Fibroblast of lung (primary cell): ENCODE measurements around the gene MESD. TPM values are rescaled to one million over a fixed set of nuclear protein-coding genes. Genes with fewer than 3 reads are reported as not detected.

Experiments used
- DNase-seq, 2 donors: peaks; one replicate each; pipeline versions ENCODE4 v3.0.0 to v3.0.0-alpha.2; 2010; ENCODE audit warnings: low read depth in 2 of 2
- H2AFZ ChIP-seq: 2 replicates; pipeline ENCODE4 v1.5.1; 2012; ENCODE audit warnings: low read length, control low read depth, inconsistent platforms
- H3K27ac ChIP-seq: 2 replicates; pipeline ENCODE4 v1.5.1; 2011; ENCODE audit warnings: low read length, control low read depth; ENCODE audit not compliant: insufficient read depth
- H3K27me3 ChIP-seq: 2 replicates; pipeline ENCODE4 v1.5.1; 2011; ENCODE audit warnings: mild to moderate bottlenecking, low read length; ENCODE audit not compliant: control insufficient read depth, insufficient read depth
- H3K36me3 ChIP-seq: 2 replicates; pipeline ENCODE4 v1.5.1; 2011; ENCODE audit warnings: low read length; ENCODE audit not compliant: control insufficient read depth, insufficient read depth
- H3K4me1 ChIP-seq: 2 replicates; pipeline ENCODE4 v1.5.1; 2011; ENCODE audit warnings: low read length; ENCODE audit not compliant: control insufficient read depth, insufficient read depth; ENCODE audit errors: extremely low read depth
- H3K4me2 ChIP-seq: 2 replicates; pipeline ENCODE4 v1.5.1; 2011; ENCODE audit warnings: low read length, control low read depth; ENCODE audit not compliant: insufficient read depth; ENCODE audit errors: extremely low read depth
- H3K4me3 ChIP-seq, 4 experiments: fragments of 200-600 bp in 1 of 4; sonication (generic) in 1 of 4; replicated peaks in 1 of 4; 2 replicates each; pipeline ENCODE4 v1.5.1; 2011 to 2016; ENCODE audit warnings: low read length in 4 of 4, low read depth in 3 of 4, mild to moderate bottlenecking in 3 of 4, control low read depth in 2 of 4, inconsistent platforms in 1 of 4, mixed read lengths in 1 of 4; ENCODE audit not compliant: insufficient read depth in 1 of 4; ENCODE audit errors: control extremely low read depth in 1 of 4
- H3K79me2 ChIP-seq: 2 replicates; pipeline ENCODE4 v1.5.1; 2012; ENCODE audit warnings: mild to moderate bottlenecking, low read length, inconsistent platforms; ENCODE audit not compliant: control insufficient read depth, insufficient read depth
- H3K9ac ChIP-seq: 2 replicates; pipeline ENCODE4 v1.5.1; 2011; ENCODE audit warnings: mild to moderate bottlenecking, low read length, control low read depth; ENCODE audit not compliant: insufficient read depth
- H3K9me3 ChIP-seq: 2 replicates; pipeline ENCODE4 v1.5.1; 2012; ENCODE audit warnings: low read depth, low read length; ENCODE audit not compliant: control insufficient read depth, insufficient read depth
- H4K20me1 ChIP-seq: 2 replicates; pipeline ENCODE4 v1.5.1; 2011; ENCODE audit warnings: low read length; ENCODE audit not compliant: control insufficient read depth, insufficient read depth; ENCODE audit errors: extremely low read depth
- EZH2 ChIP-seq: IDR thresholded peaks from 2 replicates; pipeline ENCODE4 v1.5.1; 2012; ENCODE audit warnings: low read length, control low read depth, mild to moderate bottlenecking; ENCODE audit errors: missing control alignments
- polyA plus RNA-seq, 2 donors: library from polyadenylated mRNA; depleted of rRNA in 1 of 2; stranded (reverse) in 1 of 2; unstranded in 1 of 2; fragments of >200 nt; gene quantifications; 2 replicates each; pipeline ENCODE4 v1.2.1, GENCODE V29; 2011 to 2012; ENCODE audit warnings: missing spikeins in 1 of 2
- total RNA-seq: library from RNA; depleted of rRNA; stranded (reverse); fragments of >200 nt; gene quantifications from 2 replicates; pipeline ENCODE4 v1.2.1, GENCODE V29; 2014
- TF ChIP-seq, protein P1 (sequence below), 2 donors: IDR thresholded peaks in 1 of 2; conservative IDR thresholded peaks in 1 of 2; 1 replicate in 1 of 2; 2 replicates in 1 of 2; pipeline ENCODE4 v1.5.1; 2011 to 2012; ENCODE audit warnings: low read length in 2 of 2, control low read depth in 1 of 2, inconsistent platforms in 1 of 2, low read depth in 1 of 2, mild to moderate bottlenecking in 1 of 2

The MESD gene
- total and polyA plus RNA-seq, 2 donors (not counting 1 experiment from before 2014, with no cell fraction given), result 21.3 to 26.0 TPM

DNA sequence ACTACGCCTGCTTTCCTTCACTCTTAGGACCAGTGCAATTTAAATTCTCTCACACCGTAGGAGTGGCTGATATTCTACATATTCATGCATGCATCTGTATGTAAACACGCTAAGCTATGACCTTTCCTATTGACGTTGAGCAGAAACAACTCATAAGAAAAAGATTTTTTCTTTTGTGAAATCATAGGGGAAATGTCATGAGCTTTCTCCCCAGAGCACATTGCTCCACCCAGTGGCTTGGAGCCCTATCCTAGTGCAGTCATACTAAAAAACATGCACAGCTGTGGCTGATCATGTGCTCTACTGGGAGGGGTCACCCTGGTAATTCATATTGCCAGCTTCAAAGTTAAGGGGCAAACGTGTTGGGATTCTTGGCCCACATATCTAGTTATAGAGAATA lies 1.8 kb upstream of the MESD start:
- Histone ChIP-seq H3K4me1 (peaks cover 9% of the 10 kb centered on the region), H2AFZ (no peak overlapping the region), H3K79me2 (peaks cover 29% of the 10 kb centered on the region), H3K9ac (no peak overlapping the region), H3K36me3 (no peaks in the 10 kb centered on the region), H3K27ac (peak overlapping the region; percentile 91), H4K20me1 (no peaks in the 10 kb centered on the region), H3K27me3 (no peaks in the 10 kb centered on the region), H3K4me2 (no peak overlapping the region), H3K4me3 (no peak overlapping the region), H3K9me3 (no peaks in the 10 kb centered on the region)
- no peak for TF ChIP-seq EZH2
- TF ChIP-seq, protein P1, sequence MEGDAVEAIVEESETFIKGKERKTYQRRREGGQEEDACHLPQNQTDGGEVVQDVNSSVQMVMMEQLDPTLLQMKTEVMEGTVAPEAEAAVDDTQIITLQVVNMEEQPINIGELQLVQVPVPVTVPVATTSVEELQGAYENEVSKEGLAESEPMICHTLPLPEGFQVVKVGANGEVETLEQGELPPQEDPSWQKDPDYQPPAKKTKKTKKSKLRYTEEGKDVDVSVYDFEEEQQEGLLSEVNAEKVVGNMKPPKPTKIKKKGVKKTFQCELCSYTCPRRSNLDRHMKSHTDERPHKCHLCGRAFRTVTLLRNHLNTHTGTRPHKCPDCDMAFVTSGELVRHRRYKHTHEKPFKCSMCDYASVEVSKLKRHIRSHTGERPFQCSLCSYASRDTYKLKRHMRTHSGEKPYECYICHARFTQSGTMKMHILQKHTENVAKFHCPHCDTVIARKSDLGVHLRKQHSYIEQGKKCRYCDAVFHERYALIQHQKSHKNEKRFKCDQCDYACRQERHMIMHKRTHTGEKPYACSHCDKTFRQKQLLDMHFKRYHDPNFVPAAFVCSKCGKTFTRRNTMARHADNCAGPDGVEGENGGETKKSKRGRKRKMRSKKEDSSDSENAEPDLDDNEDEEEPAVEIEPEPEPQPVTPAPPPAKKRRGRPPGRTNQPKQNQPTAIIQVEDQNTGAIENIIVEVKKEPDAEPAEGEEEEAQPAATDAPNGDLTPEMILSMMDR (conservative IDR thresholded peaks at IDR 0.05 in 1 of 2, IDR thresholded peaks at IDR 0.05 in 1 of 2; ENCODE audit: low read depth in 1 of 2, low read length in 2 of 2), result peak in 1 of 2 donors; percentile 17
- peak; percentile 24 to 92 for DNase-seq

DNA sequence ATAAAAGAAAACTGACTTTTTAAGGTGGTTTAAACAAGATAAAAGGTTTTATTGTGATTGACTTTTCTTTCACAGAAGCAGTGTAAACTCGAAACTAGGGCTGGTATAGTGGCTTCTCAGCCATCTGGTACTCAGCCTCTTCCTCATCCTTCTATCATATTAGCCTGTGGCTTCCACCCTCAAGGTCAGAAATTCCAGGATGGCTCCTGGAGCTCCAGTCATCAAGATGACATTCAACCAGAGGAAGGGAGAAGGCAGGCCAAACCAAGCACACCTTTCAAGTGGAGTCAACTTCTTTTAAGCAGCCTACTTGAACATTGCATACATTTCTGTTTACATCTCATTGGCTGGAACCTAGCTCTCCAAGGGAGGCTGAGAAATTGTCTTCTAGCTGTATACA lies 1.3 kb upstream of the MESD start:
- DNase-seq, result no peak
- Histone ChIP-seq H3K9ac (no peak overlapping the region), H3K4me3 (no peak overlapping the region), H3K36me3 (no peaks in the 10 kb centered on the region), H3K27ac (peak overlapping the region; percentile 91), H2AFZ (no peak overlapping the region), H3K79me2 (peaks cover 33% of the 10 kb centered on the region), H3K27me3 (no peaks in the 10 kb centered on the region), H4K20me1 (no peaks in the 10 kb centered on the region), H3K4me1 (peaks cover 9% of the 10 kb centered on the region), H3K4me2 (no peak overlapping the region), H3K9me3 (no peaks in the 10 kb centered on the region)
- TF ChIP-seq EZH2, result no peak

DNA sequence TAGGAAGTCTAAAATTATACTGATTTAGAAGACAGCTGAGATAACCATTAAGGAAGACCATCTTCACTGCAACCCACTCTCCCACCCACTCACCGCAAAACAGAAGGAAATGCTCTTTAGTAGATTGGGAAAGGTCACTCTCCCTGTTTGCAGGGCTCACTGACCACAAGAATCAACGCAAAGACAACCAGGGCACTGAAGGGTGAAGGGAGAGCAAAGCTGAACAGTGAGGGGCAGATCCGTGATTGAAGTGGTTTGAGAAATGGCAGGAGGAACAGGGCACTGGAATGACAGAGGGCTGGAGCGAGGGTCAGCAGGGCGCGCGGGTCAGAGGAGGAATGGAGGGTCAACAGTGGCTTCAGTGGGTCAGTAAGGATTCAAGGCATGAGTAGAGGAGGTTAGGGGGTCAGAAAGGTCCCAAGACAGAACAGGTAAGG lies 520 bp downstream of the MESD start:
- no peaks in the 10 kb centered on the region for H3K27me3 ChIP-seq
- H2AFZ ChIP-seq, result peak overlapping the region; percentile 95
- H3K4me2 ChIP-seq, result peak overlapping the region; percentile 95
- no peak for TF ChIP-seq EZH2
- TF ChIP-seq, protein P1 (conservative IDR thresholded peaks at IDR 0.05 in 1 of 2, IDR thresholded peaks at IDR 0.05 in 1 of 2; ENCODE audit: low read depth in 1 of 2, low read length in 2 of 2), result no peak
- peaks cover 9% of the 10 kb centered on the region for H3K4me1 ChIP-seq
- DNase-seq, result no peak
- peak overlapping the region; percentile 78 to 98 (median 92) for H3K4me3 ChIP-seq
- H3K27ac ChIP-seq, result peak overlapping the region; percentile 66
- H3K36me3 ChIP-seq, result no peaks in the 10 kb centered on the region
- no peaks in the 10 kb centered on the region for H4K20me1 ChIP-seq
- peak overlapping the region; percentile 83 for H3K9ac ChIP-seq
- H3K79me2 ChIP-seq, result peaks cover 46% of the 10 kb centered on the region
- no peaks in the 10 kb centered on the region for H3K9me3 ChIP-seq
